GM12878 (cell line): Measurements from ENCODE around the gene AMIGO2. TPM values are rescaled to one million over a fixed set of nuclear protein-coding genes. Genes with fewer than 3 reads are reported as not detected.

ENCODE experiments used
- ATAC-seq: fragments of 200-7000 bp; cut with Tn5 transposase; 3 replicates; pipeline ENCODE4 v1.9.1; 2020; ENCODE audit warnings: mild to moderate bottlenecking, moderate library complexity
- BruUV-seq: library from RNA; stranded (reverse); fragments of 400-500 nt; replicated peaks from 2 replicates; lab custom pipeline; 2021; lab: Mats Ljungman, UMichigan
- CTCF ChIA-PET: fragments of 300-600 bp; sonication (Branson Sonifier 250); formaldehyde crosslinking; extraction: SDS; loops from one replicate; lab custom pipeline; 2021; ENCODE audit warnings: inconsistent platforms; lab: Yijun Ruan, JAX
- POLR2A ChIA-PET: fragments of 350-600 bp; formaldehyde crosslinking; extraction: SDS; loops from one replicate; lab custom pipeline; 2021; ENCODE audit warnings: inconsistent platforms; lab: Charles Lee
- RAD21 ChIA-PET: fragments of 300-600 bp; sonication (Branson Sonifier 250); formaldehyde crosslinking; loops from one replicate; lab custom pipeline; 2023; ENCODE audit warnings: antibody characterized with exemption; ENCODE audit not compliant: unreplicated experiment; lab: Charles Lee
- SMC1A ChIA-PET: fragments of 300-600 bp; sonication (Branson Sonifier 250); formaldehyde crosslinking; loops from one replicate; lab custom pipeline; 2023; ENCODE audit not compliant: unreplicated experiment, uncharacterized antibody; lab: Charles Lee
- DNase-seq: peaks from one replicate; pipeline ENCODE4 v3.0.0-alpha.2; 2011; ENCODE audit warnings: low read depth, low spot score
- FAIRE-seq: peaks from 3 replicates; lab custom pipeline; 2011; peaks lifted over from hg19 to GRCh38; lab: Jason Lieb, UNC
- H2AFZ ChIP-seq: 2 replicates; pipeline ENCODE4 v1.6.0; 2011; ENCODE audit warnings: low read depth, low read length, control low read depth; ENCODE audit not compliant: control insufficient read depth
- H3K27ac ChIP-seq: 2 replicates; pipeline ENCODE4 v1.5.1; 2011; ENCODE audit warnings: control low read depth; ENCODE audit not compliant: control insufficient read depth, insufficient read depth
- H3K27me3 ChIP-seq, 2 experiments: replicated peaks in 1 of 2; 2 replicates each; pipeline versions ENCODE4 v1.6.0 to v1.6.1; 2011; ENCODE audit warnings: low read length in 1 of 2; ENCODE audit not compliant: control insufficient read depth in 2 of 2, insufficient read depth in 2 of 2
- H3K36me3 ChIP-seq, 2 experiments: 2 replicates each; pipeline ENCODE4 v1.5.1; 2011; ENCODE audit warnings: low read length in 1 of 2; ENCODE audit not compliant: control insufficient read depth in 2 of 2, insufficient read depth in 2 of 2
- H3K4me1 ChIP-seq: 2 replicates; pipeline ENCODE4 v1.6.1; 2011; ENCODE audit warnings: mild to moderate bottlenecking, low read length, moderate library complexity, mixed read lengths; ENCODE audit not compliant: control insufficient read depth, insufficient read depth
- H3K4me2 ChIP-seq: 2 replicates; pipeline ENCODE4 v1.6.0; 2011; ENCODE audit warnings: control low read depth; ENCODE audit not compliant: control insufficient read depth, insufficient read depth
- H3K4me3 ChIP-seq: fragments of 200-600 bp; sonication (generic); 2 replicates; pipeline ENCODE4 v1.5.1; 2016
- H3K79me2 ChIP-seq: 2 replicates; pipeline ENCODE4 v1.6.0; 2011; ENCODE audit warnings: low read length; ENCODE audit not compliant: control insufficient read depth, insufficient read depth
- H3K9ac ChIP-seq: 2 replicates; pipeline ENCODE4 v1.8.0; 2011; ENCODE audit warnings: low read length, control low read depth, mixed read lengths; ENCODE audit not compliant: control insufficient read depth, insufficient read depth
- H3K9me3 ChIP-seq: replicated peaks from 3 replicates; pipeline ENCODE4 v1.5.1; 2011; ENCODE audit warnings: mild to moderate bottlenecking, low read length; ENCODE audit not compliant: control insufficient read depth, insufficient read depth
- H4K20me1 ChIP-seq: 2 replicates; pipeline ENCODE4 v1.6.0; 2011; ENCODE audit not compliant: control insufficient read depth, insufficient read depth
- BCL11A ChIP-seq: IDR thresholded peaks from 2 replicates; pipeline ENCODE4 v1.6.1; 2011; ENCODE audit warnings: low read depth, low read length
- BHLHE40 ChIP-seq, 2 experiments: fragments of 450-650 bp in 1 of 2; IDR thresholded peaks; 2 replicates each; pipeline ENCODE4 v1.6.1; 2011 to 2017; ENCODE audit warnings: low read depth in 2 of 2, borderline replicate concordance in 1 of 2, improper control_type of control experiment in 1 of 2, low read length in 1 of 2, mild to moderate bottlenecking in 1 of 2
- DPF2 ChIP-seq: fragments of 450-650 bp; IDR thresholded peaks from 2 replicates; pipeline ENCODE4 v1.6.1; 2017; ENCODE audit warnings: mild to moderate bottlenecking
- EP300 ChIP-seq, 2 experiments: fragments of 150-350 bp in 1 of 2; IDR thresholded peaks; 2 replicates each; pipeline ENCODE4 v1.6.1; 2011 to 2012; ENCODE audit warnings: low read depth in 2 of 2, low read length in 2 of 2, borderline replicate concordance in 1 of 2, improper control_type of control experiment in 1 of 2, inconsistent platforms in 1 of 2; ENCODE audit not compliant: control insufficient read depth in 1 of 2
- RCOR1 ChIP-seq: conservative IDR thresholded peaks from 2 replicates; pipeline ENCODE4 v1.6.1; 2012; ENCODE audit warnings: low read depth, low read length, improper control_type of control experiment
- ZNF622 ChIP-seq: fragments of 450-650 bp; IDR thresholded peaks from 2 replicates; pipeline ENCODE4 v1.6.1; 2017; ENCODE audit warnings: mild to moderate bottlenecking, inconsistent platforms
- WGBS: methylation state at CpG from one replicate; pipeline ENCODE4 v1.1.6; 2016; ENCODE audit warnings: low lambda C conversion rate; ENCODE audit not compliant: insufficient replicate concordance, insufficient coverage; ENCODE audit errors: missing lambda C conversion rate; 5-methylcytosine and 5-hydroxymethylcytosine counted together
- in situ Hi-C: fragments of 300-500 bp; cut with MboI; formaldehyde crosslinking; loops from 9 replicates; pipeline ENCODE4 v1.14.3; 2018; ENCODE audit warnings: mixed read lengths
- intact Hi-C: fragments of 100-400 bp; cut with micrococcal nuclease; formaldehyde crosslinking; loops from one replicate; pipeline ENCODE4 v1.14.2; 2022; ENCODE audit not compliant: unreplicated experiment
- polyA plus RNA-seq, 11 experiments: library from polyadenylated mRNA; depleted of rRNA in 4 of 11; unstranded in 6 of 11; stranded (reverse) in 5 of 11; fragments of >200 nt; fragmentation: Nextera tagmentation in 4 of 11; fragmentation: Illumina TruSeq in 1 of 11; extraction: Ambion mirVana in 4 of 11; extraction: Trizol in 1 of 11; gene quantifications; 1 replicate in 1 of 11; 2 replicates in 10 of 11; pipeline versions ENCODE4 v1.2.1 to v1.2.3, GENCODE V29; 2011 to 2016; ENCODE audit warnings: inconsistent platforms in 2 of 11, missing spikeins in 2 of 11, low read depth in 1 of 11
- total RNA-seq, 4 experiments: library from RNA; depleted of rRNA in 3 of 4; stranded (reverse); fragments of >200 nt in 3 of 4; fragmentation: Illumina TruSeq in 1 of 4; extraction: Trizol in 1 of 4; gene quantifications; 2 replicates each; pipeline versions ENCODE4 v1.2.1 to v1.2.3, GENCODE V29; 2013 to 2021
- TF ChIP-seq, protein P1 (sequence below): IDR thresholded peaks from 2 replicates; pipeline ENCODE4 v1.6.1; 2011; ENCODE audit warnings: low read depth, low read length, improper control_type of control experiment, borderline replicate concordance
- TF ChIP-seq, protein P2 (sequence below), 3 experiments: IDR thresholded peaks in 2 of 3; conservative IDR thresholded peaks in 1 of 3; 2 replicates each; pipeline ENCODE4 v1.5.1; 2011; ENCODE audit warnings: low read depth in 3 of 3, low read length in 3 of 3, mild to moderate bottlenecking in 3 of 3, control low read depth in 2 of 3, moderate library complexity in 2 of 3, inconsistent platforms in 1 of 3, mixed read lengths in 1 of 3; ENCODE audit not compliant: control insufficient read depth in 2 of 3, insufficient read depth in 1 of 3; ENCODE audit errors: extremely low read depth in 1 of 3

AMIGO2 gene
- total and polyA plus RNA-seq, 10 of the 15 experiments (the other 5 are each of a cell fraction or from before 2014, with no cell fraction given) = 0.03 to 0.15 (median 0.11) TPM; not detected in 7

DNA sequence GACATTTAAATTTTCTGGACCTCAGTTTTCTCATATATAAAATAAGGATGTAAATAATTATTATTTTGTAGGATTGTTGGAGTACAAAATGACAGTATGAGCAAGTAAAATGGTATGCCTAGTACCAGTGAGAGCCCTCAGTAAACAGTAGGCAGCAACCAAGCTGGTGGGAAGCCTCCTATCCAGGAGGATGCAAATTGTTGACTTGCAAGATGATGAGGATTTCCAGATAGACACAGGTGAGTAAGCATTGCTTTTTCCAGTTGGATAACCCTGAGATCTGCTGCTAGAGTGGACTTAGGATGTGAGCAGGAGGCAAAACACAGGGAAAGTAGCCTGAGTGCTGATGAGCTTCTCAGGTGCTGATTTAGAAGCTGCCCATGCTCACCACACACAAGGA, 28.2 kb upstream of the AMIGO2 start (continued):
- TF ChIP-seq, protein P1, sequence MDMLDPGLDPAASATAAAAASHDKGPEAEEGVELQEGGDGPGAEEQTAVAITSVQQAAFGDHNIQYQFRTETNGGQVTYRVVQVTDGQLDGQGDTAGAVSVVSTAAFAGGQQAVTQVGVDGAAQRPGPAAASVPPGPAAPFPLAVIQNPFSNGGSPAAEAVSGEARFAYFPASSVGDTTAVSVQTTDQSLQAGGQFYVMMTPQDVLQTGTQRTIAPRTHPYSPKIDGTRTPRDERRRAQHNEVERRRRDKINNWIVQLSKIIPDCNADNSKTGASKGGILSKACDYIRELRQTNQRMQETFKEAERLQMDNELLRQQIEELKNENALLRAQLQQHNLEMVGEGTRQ = no peak
- no peak for TF ChIP-seq BCL11A

DNA sequence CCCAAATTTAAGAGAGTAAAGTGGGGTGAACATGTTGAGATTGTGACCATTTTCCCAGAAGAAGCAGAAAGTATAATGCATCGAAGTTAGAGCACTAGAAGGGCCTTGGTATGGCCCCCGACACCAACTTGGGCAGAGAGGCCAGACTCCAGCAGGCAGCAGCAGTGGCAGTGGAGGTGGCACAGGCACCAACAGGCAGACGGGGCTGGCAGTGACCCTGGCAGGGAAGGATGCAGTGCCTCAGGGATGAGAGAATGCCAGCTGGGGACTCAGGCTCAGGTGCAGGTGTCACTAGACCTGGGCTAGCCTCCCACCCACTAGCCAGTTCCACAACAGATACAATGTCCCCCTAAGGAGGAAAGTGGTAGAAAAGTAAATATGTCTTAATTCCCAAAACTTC, 27.7 kb upstream of the AMIGO2 start:
- no peak overlapping the region for H3K27ac ChIP-seq
- 11% methylated on average over 3 of the region's 3 CpGs for WGBS
- no peaks in the 10 kb centered on the region for H3K36me3 ChIP-seq
- in situ Hi-C loops (no loop called here), intact Hi-C loops (no loop called here)
- no peak overlapping the region for H3K4me3 ChIP-seq
- SMC1A ChIA-PET = no interaction called here
- FAIRE-seq = no peak
- no peak overlapping the region for H3K9ac ChIP-seq
- CTCF ChIA-PET = no interaction called here
- H3K27me3 ChIP-seq = peaks cover 0 to 3% of the 10 kb centered on the region in 2 experiments; a peak in 2 of 4 replicates
- no TSS peak for BruUV-seq
- no peak overlapping the region for H2AFZ ChIP-seq
- no peaks in the 10 kb centered on the region for H3K4me1 ChIP-seq
- H3K4me2 ChIP-seq = no peak overlapping the region
- POLR2A ChIA-PET = no interaction called here
- RAD21 ChIA-PET = no interaction called here
- no peaks in the 10 kb centered on the region for H3K79me2 ChIP-seq
- H4K20me1 ChIP-seq = no peaks in the 10 kb centered on the region
- no peak for DNase-seq
- TF ChIP-seq RCOR1 = no peak
- TF ChIP-seq, protein P2, sequence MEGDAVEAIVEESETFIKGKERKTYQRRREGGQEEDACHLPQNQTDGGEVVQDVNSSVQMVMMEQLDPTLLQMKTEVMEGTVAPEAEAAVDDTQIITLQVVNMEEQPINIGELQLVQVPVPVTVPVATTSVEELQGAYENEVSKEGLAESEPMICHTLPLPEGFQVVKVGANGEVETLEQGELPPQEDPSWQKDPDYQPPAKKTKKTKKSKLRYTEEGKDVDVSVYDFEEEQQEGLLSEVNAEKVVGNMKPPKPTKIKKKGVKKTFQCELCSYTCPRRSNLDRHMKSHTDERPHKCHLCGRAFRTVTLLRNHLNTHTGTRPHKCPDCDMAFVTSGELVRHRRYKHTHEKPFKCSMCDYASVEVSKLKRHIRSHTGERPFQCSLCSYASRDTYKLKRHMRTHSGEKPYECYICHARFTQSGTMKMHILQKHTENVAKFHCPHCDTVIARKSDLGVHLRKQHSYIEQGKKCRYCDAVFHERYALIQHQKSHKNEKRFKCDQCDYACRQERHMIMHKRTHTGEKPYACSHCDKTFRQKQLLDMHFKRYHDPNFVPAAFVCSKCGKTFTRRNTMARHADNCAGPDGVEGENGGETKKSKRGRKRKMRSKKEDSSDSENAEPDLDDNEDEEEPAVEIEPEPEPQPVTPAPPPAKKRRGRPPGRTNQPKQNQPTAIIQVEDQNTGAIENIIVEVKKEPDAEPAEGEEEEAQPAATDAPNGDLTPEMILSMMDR (IDR thresholded peaks at IDR 0.05 in 2 of 3, conservative IDR thresholded peaks at IDR 0.05 in 1 of 3; ENCODE audit: control insufficient read depth in 2 of 3, extremely low read depth in 1 of 3, insufficient read depth in 1 of 3, low read depth in 3 of 3, low read length in 3 of 3) = no peak
- TF ChIP-seq DPF2 = no peak
- TF ChIP-seq BHLHE40 (IDR thresholded peaks at IDR 0.05; ENCODE audit: borderline replicate concordance in 1 of 2, low read depth in 2 of 2, low read length in 1 of 2) = no peak
- no peak for TF ChIP-seq EP300 (IDR thresholded peaks at IDR 0.05; ENCODE audit: borderline replicate concordance in 1 of 2, control insufficient read depth in 1 of 2, low read depth in 2 of 2, low read length in 2 of 2)
- TF ChIP-seq ZNF622 = no peak
- no peaks in the 10 kb centered on the region for H3K9me3 ChIP-seq
- ATAC-seq = no peak
